ENCODE results near the gene PFDN2.

The PFDN2 gene

GRCh38 chr1:161115132-161115711 is 2.6 kb downstream of the PFDN2 start (continued):
- peak; percentile 82; the same call in 1 of the 2 replicates for TF ChIP-seq BCL11A (tag by site-specific recombination; IDR thresholded peaks at IDR 0.05; ENCODE audit: low read depth)
- no peak for TF ChIP-seq GLIS2 (tag by site-specific recombination; IDR thresholded peaks at IDR 0.05)
- no peak for TF ChIP-seq ZNF140 (tag by site-specific recombination; IDR thresholded peaks at IDR 0.05)
- peak; percentile 69 for TF ChIP-seq ZXDB (tag by site-specific recombination; IDR thresholded peaks at IDR 0.05)
- TF ChIP-seq ZNF24 (tag by site-specific recombination; IDR thresholded peaks at IDR 0.05), result peak; percentile 83; the same call in 1 of the 2 replicates
- TF ChIP-seq ZSCAN5A (tag by site-specific recombination; IDR thresholded peaks at IDR 0.05), result no peak
- TF ChIP-seq ZBTB10 (tag by site-specific recombination; IDR thresholded peaks at IDR 0.05), result peak; percentile 58; the same call in 1 of the 2 replicates
- no peak for TF ChIP-seq ZNF624 (tag by site-specific recombination; IDR thresholded peaks at IDR 0.05)
- TF ChIP-seq ZNF426 (tag by site-specific recombination; IDR thresholded peaks at IDR 0.05), result no peak
- no peak for TF ChIP-seq ZNF473 (tag by site-specific recombination; IDR thresholded peaks at IDR 0.05)
- TF ChIP-seq ZNF274 (IDR thresholded peaks at IDR 0.05; ENCODE audit: low read length), result no peak
- TF ChIP-seq ZNF274 (tag by site-specific recombination; IDR thresholded peaks at IDR 0.05; ENCODE audit: borderline replicate concordance), result no peak
- no peak for TF ChIP-seq ZNF433 (tag by site-specific recombination; IDR thresholded peaks at IDR 0.05; ENCODE audit: low read depth)
- TF ChIP-seq ZNF580 (tag by site-specific recombination; IDR thresholded peaks at IDR 0.05), result peak; percentile 69; the same call in 1 of the 2 replicates
- TF ChIP-seq KLF10 (tag by site-specific recombination; IDR thresholded peaks at IDR 0.05), result no peak
- TF ChIP-seq ZNF48 (tag by site-specific recombination; IDR thresholded peaks at IDR 0.05), result no peak
- TF ChIP-seq BCL6B (tag by site-specific recombination; IDR thresholded peaks at IDR 0.05), result no peak; the same call in 1 of the 2 replicates
- TF ChIP-seq ZNF362 (tag by site-specific recombination; IDR thresholded peaks at IDR 0.05), result peak; percentile 85; the same call in 1 of the 2 replicates
- peak; percentile 84 for TF ChIP-seq KLF8 (tag by site-specific recombination; IDR thresholded peaks at IDR 0.05)
- no peak for TF ChIP-seq ZNF777 (tag by site-specific recombination; IDR thresholded peaks at IDR 0.05; ENCODE audit: borderline replicate concordance)
- TF ChIP-seq ZNF19 (tag by site-specific recombination; IDR thresholded peaks at IDR 0.05; ENCODE audit: low read depth), result no peak
- no peak for TF ChIP-seq ZNF155 (tag by site-specific recombination; IDR thresholded peaks at IDR 0.05)
- TF ChIP-seq ZNF830 (tag by site-specific recombination; IDR thresholded peaks at IDR 0.05; ENCODE audit: low read depth), result no peak
- TF ChIP-seq ZNF211 (tag by site-specific recombination; IDR thresholded peaks at IDR 0.05; ENCODE audit: low read depth), result no peak
- peak; percentile 75 for TF ChIP-seq ZNF843 (tag by site-specific recombination; IDR thresholded peaks at IDR 0.05)
- TF ChIP-seq ZSCAN23 (tag by site-specific recombination; IDR thresholded peaks at IDR 0.05), result peak; percentile 82; the same call in 1 of the 2 replicates
- TF ChIP-seq ZBTB44 (tag by site-specific recombination; IDR thresholded peaks at IDR 0.05), result no peak
- TF ChIP-seq ZNF600 (tag by site-specific recombination; IDR thresholded peaks at IDR 0.05), result peak; percentile 71; the same call in 1 of the 2 replicates
- TF ChIP-seq MEIS1 (CRISPR knock-in tag; IDR thresholded peaks at IDR 0.05; ENCODE audit: borderline replicate concordance), result no peak
- no peak for TF ChIP-seq ZNF169 (tag by site-specific recombination; IDR thresholded peaks at IDR 0.05)
- peak; percentile 71 for TF ChIP-seq SP3 (tag by site-specific recombination; IDR thresholded peaks at IDR 0.05)
- no peak for TF ChIP-seq ZNF501 (tag by site-specific recombination; IDR thresholded peaks at IDR 0.05)
- 0 out of 2 replicates have a peak, but pooled peaks have one; percentile 20 for TF ChIP-seq GLI4 (tag by site-specific recombination; IDR thresholded peaks at IDR 0.05)
- no peak for TF ChIP-seq ZBTB7A (tag by site-specific recombination; IDR thresholded peaks at IDR 0.05; ENCODE audit: low read depth)

All from HEK293 (cell line).